ENCODE data around the gene MAPK14. TPM values are rescaled to one million over a fixed set of nuclear protein-coding genes. Genes with fewer than 3 reads are reported as not detected.
A peak's percentile ranks its signal among the peaks of the same experiment; 100 is the strongest.

MAPK14 gene
- total and polyA plus RNA-seq, 2 donors from 2014 or later: 19.9 to 56.6 TPM

DNA sequence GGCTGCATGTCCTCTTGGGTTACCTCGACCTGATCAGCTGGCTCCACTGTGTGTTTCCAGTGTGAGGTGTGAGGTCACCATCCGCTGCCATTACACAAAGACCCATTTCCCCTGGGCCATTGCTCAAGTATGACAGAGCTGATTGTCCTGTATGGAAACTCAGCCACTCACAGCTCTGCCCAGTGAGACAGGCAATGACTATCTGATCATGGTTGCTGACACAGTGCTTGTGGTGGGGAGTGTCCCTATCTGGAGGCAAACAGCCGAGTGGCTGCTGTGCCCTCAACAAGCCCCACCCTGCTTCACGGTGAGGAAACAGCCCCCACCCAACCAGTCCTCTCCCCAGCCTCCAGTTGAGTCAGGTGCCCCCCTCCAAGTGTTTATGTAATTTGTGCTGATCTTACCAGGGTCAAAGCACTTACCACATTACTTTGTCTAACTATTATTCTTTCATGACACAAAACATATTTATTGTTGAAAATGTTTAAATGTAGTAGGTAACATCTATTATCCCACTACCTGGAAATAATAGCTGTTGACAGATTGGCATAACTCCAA lies 91.0 kb downstream of the MAPK14 start:
- Histone ChIP-seq H3K9ac (ENCODE audit: low read length in 3 of 3) (no peak overlapping the region), H3K36me3 (ENCODE audit: control insufficient read depth in 2 of 3, insufficient read depth in 3 of 3, low read length in 3 of 3) (no peaks in the 10 kb centered on the region), H3K27me3 (ENCODE audit: control insufficient read depth, insufficient read depth, low read length) (no peaks in the 10 kb centered on the region), H3K4me3 (ENCODE audit: low read length in 3 of 3) (no peak overlapping the region), H3K27ac (ENCODE audit: low read depth in 2 of 2, low read length in 2 of 2) (no peak overlapping the region), H3K9me3 (ENCODE audit: control insufficient read depth in 2 of 3, insufficient read depth in 1 of 3, low read length in 3 of 3) (no peaks in the 10 kb centered on the region), H3K4me1 (ENCODE audit: control insufficient read depth in 2 of 3, insufficient read depth in 2 of 3, low read depth in 1 of 3, low read length in 3 of 3) (peaks cover 0 to 7% (median 3%) of the 10 kb centered on the region in 3 donors)
- no peak for TF ChIP-seq CTCF (IDR thresholded peaks at IDR 0.05; ENCODE audit: borderline replicate concordance, extremely low read depth, insufficient read depth)
- FAIRE-seq: no peak
- intact Hi-C loops (cut with DNase I): no loop called here
- DNase-seq: no peak

DNA sequence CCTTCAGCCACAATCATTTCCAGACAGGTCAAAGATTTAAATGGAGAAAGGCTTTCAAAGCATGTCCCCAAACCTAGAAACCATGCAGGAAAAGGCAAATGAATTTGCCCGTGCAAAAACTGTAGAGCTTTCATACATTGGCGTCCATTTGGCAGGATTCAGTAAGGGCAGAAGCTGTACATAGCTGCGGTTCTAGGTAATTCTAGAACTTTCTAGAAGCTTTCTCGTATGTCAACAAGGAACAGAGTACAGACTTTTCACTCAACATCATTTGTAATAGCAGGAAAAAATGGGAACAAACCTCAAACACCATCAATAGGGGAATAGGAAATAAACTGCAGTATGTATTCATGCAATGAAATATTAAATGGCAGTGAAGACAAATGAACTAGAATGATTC lies 91.6 kb downstream of the MAPK14 start:
- peaks cover 0 to 8% (median 3%) of the 10 kb centered on the region in 3 donors for H3K4me1 ChIP-seq (ENCODE audit: control insufficient read depth in 2 of 3, insufficient read depth in 2 of 3, low read depth in 1 of 3, low read length in 3 of 3)
- no peak overlapping the region for H3K9ac ChIP-seq (ENCODE audit: low read length in 3 of 3)
- H3K27ac ChIP-seq (ENCODE audit: low read depth in 2 of 2, low read length in 2 of 2): no peak overlapping the region
- H3K36me3 ChIP-seq (ENCODE audit: control insufficient read depth in 2 of 3, insufficient read depth in 3 of 3, low read length in 3 of 3): no peaks in the 10 kb centered on the region
- intact Hi-C loops (cut with DNase I): no loop called here
- no peak overlapping the region for H3K4me3 ChIP-seq (ENCODE audit: low read length in 3 of 3)
- TF ChIP-seq CTCF (IDR thresholded peaks at IDR 0.05; ENCODE audit: borderline replicate concordance, extremely low read depth, insufficient read depth): no peak
- H3K27me3 ChIP-seq (ENCODE audit: control insufficient read depth, insufficient read depth, low read length): no peaks in the 10 kb centered on the region
- no peaks in the 10 kb centered on the region for H3K9me3 ChIP-seq (ENCODE audit: control insufficient read depth in 2 of 3, insufficient read depth in 1 of 3, low read length in 3 of 3)
- DNase-seq: no peak
- FAIRE-seq: no peak

DNA sequence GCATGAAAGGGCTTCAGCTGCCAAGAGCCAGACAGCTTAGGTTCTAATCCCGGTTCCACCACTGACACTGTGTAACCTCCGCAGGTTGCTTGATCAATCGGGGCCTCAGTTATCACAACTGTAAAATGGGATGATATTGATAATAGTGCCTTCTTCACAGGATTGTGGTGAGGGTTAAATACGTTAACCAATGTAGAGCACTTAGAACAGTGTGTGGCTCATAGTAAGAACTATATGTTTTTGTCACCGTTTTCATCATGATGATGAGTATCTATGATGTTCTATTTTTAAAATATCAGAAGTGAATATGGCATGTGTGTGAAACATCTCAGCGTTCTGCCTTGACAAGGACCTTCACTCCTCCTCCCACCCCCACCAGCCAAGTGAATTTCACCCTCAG lies 92.4 kb downstream of the MAPK14 start:
- Histone ChIP-seq H3K9me3 (ENCODE audit: control insufficient read depth in 2 of 3, insufficient read depth in 1 of 3, low read length in 3 of 3) (no peaks in the 10 kb centered on the region), H3K27ac (ENCODE audit: low read depth in 2 of 2, low read length in 2 of 2) (no peak overlapping the region), H3K4me1 (ENCODE audit: control insufficient read depth in 2 of 3, insufficient read depth in 2 of 3, low read depth in 1 of 3, low read length in 3 of 3) (peaks cover 0 to 8% (median 3%) of the 10 kb centered on the region in 3 donors), H3K4me3 (ENCODE audit: low read length in 3 of 3) (no peak overlapping the region), H3K27me3 (ENCODE audit: control insufficient read depth, insufficient read depth, low read length) (no peaks in the 10 kb centered on the region), H3K36me3 (ENCODE audit: control insufficient read depth in 2 of 3, insufficient read depth in 3 of 3, low read length in 3 of 3) (no peaks in the 10 kb centered on the region), H3K9ac (ENCODE audit: low read length in 3 of 3) (no peak overlapping the region)
- DNase-seq (no peak), FAIRE-seq (no peak)
- TF ChIP-seq CTCF (IDR thresholded peaks at IDR 0.05; ENCODE audit: borderline replicate concordance, extremely low read depth, insufficient read depth): no peak
- intact Hi-C loops (cut with DNase I): no loop called here

GRCh38 chr6:36120539-36120938 lies 92.9 kb downstream of the MAPK14 start:
- peak overlapping the region in 1 of 2 donors; percentile 66 for H3K27ac ChIP-seq (ENCODE audit: low read depth in 2 of 2, low read length in 2 of 2)
- H3K36me3 ChIP-seq (ENCODE audit: control insufficient read depth in 2 of 3, insufficient read depth in 3 of 3, low read length in 3 of 3): no peaks in the 10 kb centered on the region
- FAIRE-seq (no peak), DNase-seq (no peak)
- intact Hi-C loops (cut with DNase I): no loop called here
- peaks cover 0 to 8% (median 3%) of the 10 kb centered on the region in 3 donors for H3K4me1 ChIP-seq (ENCODE audit: control insufficient read depth in 2 of 3, insufficient read depth in 2 of 3, low read depth in 1 of 3, low read length in 3 of 3)
- TF ChIP-seq CTCF (IDR thresholded peaks at IDR 0.05; ENCODE audit: borderline replicate concordance, extremely low read depth, insufficient read depth): no peak
- H3K9me3 ChIP-seq (ENCODE audit: control insufficient read depth in 2 of 3, insufficient read depth in 1 of 3, low read length in 3 of 3): no peaks in the 10 kb centered on the region
- no peak overlapping the region for H3K4me3 ChIP-seq (ENCODE audit: low read length in 3 of 3)
- H3K9ac ChIP-seq (ENCODE audit: low read length in 3 of 3): no peak overlapping the region
- no peaks in the 10 kb centered on the region for H3K27me3 ChIP-seq (ENCODE audit: control insufficient read depth, insufficient read depth, low read length)
